HG03103 (cell line): ENCODE measurements around the gene THUMPD1.
"Not testable (repeated sequence)": the region's sequence is repeated elsewhere in the genome, so short reads cannot be mapped to it uniquely, and the experiment has no call there.

ENCODE experiments used
- ATAC-seq: cut with Tn5 transposase; IDR thresholded peaks from one replicate; pipeline ENCODE4 v1.9.1; 2021; ENCODE audit warnings: low read depth; ENCODE audit not compliant: unreplicated experiment

Gene THUMPD1

GRCh38 chr16:20701692-20702091 lies 39.9 kb downstream of the THUMPD1 start:
- ATAC-seq, result not testable (repeated sequence)

- ATAC-seq, result no peak
Measured at GRCh38 chr16:20696618-20697017, 45.0 kb downstream of the THUMPD1 start.

GRCh38 chr16:20695024-20695423 lies 46.6 kb downstream of the THUMPD1 start:
- no peak for ATAC-seq

- ATAC-seq, result not testable (repeated sequence)
Measured at GRCh38 chr16:20694096-20694495, 47.5 kb downstream of the THUMPD1 start.

- no peak for ATAC-seq
Measured at GRCh38 chr16:20689668-20690067, 52.0 kb downstream of the THUMPD1 start.

- no peak for ATAC-seq
Measured at GRCh38 chr16:20683812-20684211, 57.8 kb downstream of the THUMPD1 start.
